Fibroblast of skin of abdomen (primary cell): ENCODE data around the gene CLEC11A. TPM values are rescaled to one million over a fixed set of nuclear protein-coding genes. Genes with fewer than 3 reads are reported as not detected.

Source experiments
- DNase-seq: peaks from one replicate; pipeline ENCODE4 v3.0.0-alpha.2; 2013
- polyA plus RNA-seq, 2 experiments: library from polyadenylated mRNA; unstranded; fragments of 120-200 nt; gene quantifications; one replicate each; pipeline ENCODE4 v1.2.1, GENCODE V29; 2013; ENCODE audit not compliant: insufficient read length in 2 of 2

CLEC11A gene
- 84.6 TPM for polyA plus RNA-seq (2013, experiment 1 of 2; ENCODE audit: insufficient read length)
- 99.8 TPM for polyA plus RNA-seq (2013, experiment 2 of 2; ENCODE audit: insufficient read length)

GRCh38 chr19:50723069-50723468 is at the start of gene CLEC11A:
TSS of gene CLEC11A (plus strand) at chr19:50723364. CDS start at chr19:50723526, 162 bp downstream.
- peak; percentile 86 for DNase-seq

GRCh38 chr19:50676625-50677197 is 46.5 kb upstream of the CLEC11A start:
- DNase-seq, result no peak

- DNase-seq, result no peak
Measured at GRCh38 chr19:50677636-50678035, 45.5 kb upstream of the CLEC11A start.

GRCh38 chr19:50678323-50678722 is 44.8 kb upstream of the CLEC11A start:
- no peak for DNase-seq

GRCh38 chr19:50679177-50680125 is 43.7 kb upstream of the CLEC11A start:
- peak; percentile 60 for DNase-seq

GRCh38 chr19:50686310-50687032 is 36.7 kb upstream of the CLEC11A start:
- DNase-seq, result no peak

- no peak for DNase-seq
Measured at GRCh38 chr19:50688766-50689165, 34.4 kb upstream of the CLEC11A start.

- no peak for DNase-seq
Measured at GRCh38 chr19:50690439-50690838, 32.7 kb upstream of the CLEC11A start.

- DNase-seq, result no peak
Measured at GRCh38 chr19:50693064-50693975, 29.8 kb upstream of the CLEC11A start.

- DNase-seq, result no peak
Measured at GRCh38 chr19:50694815-50695145, 28.4 kb upstream of the CLEC11A start.

- DNase-seq, result peak; percentile 18
Measured at GRCh38 chr19:50695251-50696093, 27.7 kb upstream of the CLEC11A start.

GRCh38 chr19:50696094-50696483 is 27.1 kb upstream of the CLEC11A start:
- DNase-seq, result no peak

GRCh38 chr19:50697414-50698124 is 25.6 kb upstream of the CLEC11A start:
- no peak for DNase-seq

- DNase-seq, result no peak
Measured at GRCh38 chr19:50701367-50701985, 21.7 kb upstream of the CLEC11A start.

GRCh38 chr19:50702158-50702870 is 20.9 kb upstream of the CLEC11A start:
- no peak for DNase-seq

GRCh38 chr19:50702871-50703829 is 20.0 kb upstream of the CLEC11A start:
- no peak for DNase-seq

- DNase-seq, result peak; percentile 17
Measured at GRCh38 chr19:50703915-50704796, 19.0 kb upstream of the CLEC11A start.
